ENCODE results near the gene VPS13C. TPM values are rescaled to one million over a fixed set of nuclear protein-coding genes. Genes with fewer than 3 reads are reported as not detected.
"Not testable (repeated sequence)": the region's sequence is repeated elsewhere in the genome, so short reads cannot be mapped to it uniquely, and the experiment has no call there.

VPS13C gene
- total and polyA plus RNA-seq, 2 experiments from 2014 or later, result 10.2 to 20.5 TPM

- Histone ChIP-seq H3K9me2 (ENCODE audit: insufficient read depth) (no peaks in the 10 kb centered on the region), H3K79me2 (replicated peaks; ENCODE audit: insufficient read depth) (peaks cover 12% of the 10 kb centered on the region; the same call in 1 of the 2 replicates)
Observed at GRCh38 chr15:62051166-62051565, 9.1 kb downstream of the VPS13C start.

GRCh38 chr15:62050115-62050514 lies 10.1 kb downstream of the VPS13C start:
- Histone ChIP-seq H3K9me2 (ENCODE audit: insufficient read depth) (no peaks in the 10 kb centered on the region), H3K4me3 (no peak overlapping the region), H3K4me1 (ENCODE audit: insufficient read depth) (0 out of 2 replicates have a peak, but pooled peaks cover 4% of the 10 kb centered on the region), H4K20me1 (replicated peaks; ENCODE audit: insufficient read depth) (no peaks in the 10 kb centered on the region; the same call in 1 of the 2 replicates), H3K27ac (ENCODE audit: low read depth) (no peak overlapping the region), H3F3A (replicated peaks; ENCODE audit: low read depth) (no peaks in the 10 kb centered on the region), H3K36me3 (ENCODE audit: insufficient read depth) (no peaks in the 10 kb centered on the region), H3K27me3 (ENCODE audit: insufficient read depth) (no peaks in the 10 kb centered on the region), H3K79me2 (replicated peaks; ENCODE audit: insufficient read depth) (peaks cover 12% of the 10 kb centered on the region; the same call in 1 of the 2 replicates), H2AFZ (no peak overlapping the region), H3K4me2 (no peak overlapping the region)
- H3K4me3 Mint-ChIP-seq, result no peak overlapping the region
- ATAC-seq (no peak), DNase-seq (ENCODE audit: low spot score) (no peak)
- no peaks in the 10 kb centered on the region; the same call in 2 of the 3 replicates for H3K4me1 Mint-ChIP-seq
- TF ChIP-seq, protein P1, sequence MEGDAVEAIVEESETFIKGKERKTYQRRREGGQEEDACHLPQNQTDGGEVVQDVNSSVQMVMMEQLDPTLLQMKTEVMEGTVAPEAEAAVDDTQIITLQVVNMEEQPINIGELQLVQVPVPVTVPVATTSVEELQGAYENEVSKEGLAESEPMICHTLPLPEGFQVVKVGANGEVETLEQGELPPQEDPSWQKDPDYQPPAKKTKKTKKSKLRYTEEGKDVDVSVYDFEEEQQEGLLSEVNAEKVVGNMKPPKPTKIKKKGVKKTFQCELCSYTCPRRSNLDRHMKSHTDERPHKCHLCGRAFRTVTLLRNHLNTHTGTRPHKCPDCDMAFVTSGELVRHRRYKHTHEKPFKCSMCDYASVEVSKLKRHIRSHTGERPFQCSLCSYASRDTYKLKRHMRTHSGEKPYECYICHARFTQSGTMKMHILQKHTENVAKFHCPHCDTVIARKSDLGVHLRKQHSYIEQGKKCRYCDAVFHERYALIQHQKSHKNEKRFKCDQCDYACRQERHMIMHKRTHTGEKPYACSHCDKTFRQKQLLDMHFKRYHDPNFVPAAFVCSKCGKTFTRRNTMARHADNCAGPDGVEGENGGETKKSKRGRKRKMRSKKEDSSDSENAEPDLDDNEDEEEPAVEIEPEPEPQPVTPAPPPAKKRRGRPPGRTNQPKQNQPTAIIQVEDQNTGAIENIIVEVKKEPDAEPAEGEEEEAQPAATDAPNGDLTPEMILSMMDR (conservative IDR thresholded peaks at IDR 0.05; ENCODE audit: low read depth in 2 of 2), result no peak
- TF ChIP-seq REST (IDR thresholded peaks at IDR 0.05; ENCODE audit: unreplicated experiment), result no peak
- TF ChIP-seq ZNF331 (CRISPR knock-in tag; IDR thresholded peaks at IDR 0.05; ENCODE audit: low read depth), result no peak
- TF ChIP-seq JUNB (IDR thresholded peaks at IDR 0.05; ENCODE audit: unreplicated experiment), result no peak
- TF ChIP-seq EZH2phosphoT487 (IDR thresholded peaks at IDR 0.05; ENCODE audit: unreplicated experiment), result no peak
- TF ChIP-seq STAT1 (IDR thresholded peaks at IDR 0.05; ENCODE audit: unreplicated experiment), result no peak
- TF ChIP-seq EZH2 (IDR thresholded peaks at IDR 0.05; ENCODE audit: low read depth, unreplicated experiment), result no peak
- TF ChIP-seq POLR2AphosphoS5 (IDR thresholded peaks at IDR 0.05; ENCODE audit: low read depth), result no peak
- no peak for TF ChIP-seq CREB1 (CRISPR knock-in tag; IDR thresholded peaks at IDR 0.05; ENCODE audit: low read depth)
- no peak overlapping the region for H3K27ac Mint-ChIP-seq
- peaks cover 2% of the 10 kb centered on the region for H3K27me3 Mint-ChIP-seq (ENCODE audit: insufficient read depth, low read depth, poor library complexity)
- peaks cover 2% of the 10 kb centered on the region; the same call in 1 of the 3 replicates for H3K36me3 Mint-ChIP-seq (ENCODE audit: low read depth)
- H3K9me3 Mint-ChIP-seq, result peaks cover 3% of the 10 kb centered on the region; the same call in 2 of the 3 replicates

More at GRCh38 chr15:62051166-62051565, 9.1 kb downstream of the VPS13C start:
- no peak overlapping the region for H3K27ac Mint-ChIP-seq
- peaks cover 3% of the 10 kb centered on the region; the same call in 2 of the 3 replicates for H3K9me3 Mint-ChIP-seq
- no peaks in the 10 kb centered on the region; the same call in 2 of the 3 replicates for H3K4me1 Mint-ChIP-seq
- TF ChIP-seq CREB1 (CRISPR knock-in tag; IDR thresholded peaks at IDR 0.05; ENCODE audit: low read depth) (no peak), STAT1 (IDR thresholded peaks at IDR 0.05; ENCODE audit: unreplicated experiment) (no peak)
- no peak for DNase-seq (ENCODE audit: low spot score)
- H3K36me3 Mint-ChIP-seq (ENCODE audit: low read depth), result peaks cover 2% of the 10 kb centered on the region; the same call in 1 of the 3 replicates
- no peak overlapping the region for H3K4me3 ChIP-seq
- H3K36me3 ChIP-seq (ENCODE audit: insufficient read depth), result no peaks in the 10 kb centered on the region
- H3K27me3 ChIP-seq (ENCODE audit: insufficient read depth), result no peaks in the 10 kb centered on the region
- no peak for ATAC-seq
- no peaks in the 10 kb centered on the region for H3K27me3 Mint-ChIP-seq (ENCODE audit: insufficient read depth, low read depth, poor library complexity)
- H3F3A ChIP-seq (replicated peaks; ENCODE audit: low read depth), result no peaks in the 10 kb centered on the region
- H3K4me2 ChIP-seq, result no peak overlapping the region
- H3K27ac ChIP-seq (ENCODE audit: low read depth), result no peak overlapping the region
- 0 out of 2 replicates have a peak, but pooled peaks cover 4% of the 10 kb centered on the region for H3K4me1 ChIP-seq (ENCODE audit: insufficient read depth)
- no peak overlapping the region for H2AFZ ChIP-seq
- no peaks in the 10 kb centered on the region; the same call in 1 of the 2 replicates for H4K20me1 ChIP-seq (replicated peaks; ENCODE audit: insufficient read depth)
- H3K4me3 Mint-ChIP-seq, result no peak overlapping the region

GRCh38 chr15:62048254-62048653 lies 12.0 kb downstream of the VPS13C start:
- H4K20me1 ChIP-seq (replicated peaks; ENCODE audit: insufficient read depth); H3K36me3 Mint-ChIP-seq (ENCODE audit: low read depth); H3K4me3 Mint-ChIP-seq; H3K27me3 ChIP-seq (ENCODE audit: insufficient read depth); DNase-seq (ENCODE audit: low spot score); H3K4me1 ChIP-seq (ENCODE audit: insufficient read depth); H3K27ac Mint-ChIP-seq; ATAC-seq; H3K9me2 ChIP-seq (ENCODE audit: insufficient read depth); H3K27me3 Mint-ChIP-seq (ENCODE audit: insufficient read depth, low read depth, poor library complexity); H3K27ac ChIP-seq (ENCODE audit: low read depth); H2AFZ ChIP-seq; H3K4me2 ChIP-seq; H3F3A ChIP-seq (replicated peaks; ENCODE audit: low read depth); H3K36me3 ChIP-seq (ENCODE audit: insufficient read depth); H3K9me3 Mint-ChIP-seq; H3K4me1 Mint-ChIP-seq; H3K4me3 ChIP-seq: not testable (repeated sequence)
- H3K79me2 ChIP-seq (replicated peaks; ENCODE audit: insufficient read depth), result peaks cover 12% of the 10 kb centered on the region; the same call in 1 of the 2 replicates

All from GM23338 (cell line).